MM.1S (cell line): ENCODE results near the gene CUL1.

Source experiments
- EZH2 ChIP-seq: fragments of 300-600 bp; sonication (generic); optimal IDR thresholded peaks from 2 replicates; pipeline ENCODE3; 2017; ENCODE audit warnings: low read depth, mild to moderate bottlenecking, antibody characterized with exemption, low read length, mixed read lengths
- EZH2phosphoT487 ChIP-seq: fragments of 300-600 bp; sonication (generic); IDR thresholded peaks from 2 replicates; pipeline ENCODE4 v1.6.1; 2018; ENCODE audit warnings: antibody characterized with exemption, low read length
- TF ChIP-seq, protein P1 (sequence below): fragments of 300-600 bp; sonication (generic); IDR thresholded peaks from 2 replicates; pipeline ENCODE4 v1.5.1; 2016; ENCODE audit warnings: antibody characterized with exemption, low read length, mixed read lengths

DNA sequence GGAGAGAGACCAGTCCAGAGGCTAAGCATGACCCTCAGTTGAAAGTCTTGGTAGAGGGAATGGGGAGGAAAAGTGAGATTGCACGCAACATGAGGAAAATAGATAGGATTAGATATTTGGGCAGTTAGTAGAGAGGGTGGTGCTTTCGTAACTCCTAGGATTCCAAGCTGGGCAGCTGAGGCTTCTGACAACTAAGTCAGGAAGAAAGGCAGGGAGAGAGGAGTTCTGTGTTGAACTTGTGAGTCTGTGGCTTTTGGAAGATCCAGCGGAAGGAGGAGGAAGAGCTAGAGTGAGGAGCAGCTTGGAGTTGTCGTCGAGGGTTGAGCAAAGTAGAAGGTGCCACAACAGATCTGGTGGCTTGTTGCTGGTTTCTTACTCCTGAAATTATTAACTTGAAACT is 21.8 kb downstream of the CUL1 start:
- TF ChIP-seq EZH2phosphoT487 (no peak), EZH2 (no peak)
- TF ChIP-seq, protein P1, sequence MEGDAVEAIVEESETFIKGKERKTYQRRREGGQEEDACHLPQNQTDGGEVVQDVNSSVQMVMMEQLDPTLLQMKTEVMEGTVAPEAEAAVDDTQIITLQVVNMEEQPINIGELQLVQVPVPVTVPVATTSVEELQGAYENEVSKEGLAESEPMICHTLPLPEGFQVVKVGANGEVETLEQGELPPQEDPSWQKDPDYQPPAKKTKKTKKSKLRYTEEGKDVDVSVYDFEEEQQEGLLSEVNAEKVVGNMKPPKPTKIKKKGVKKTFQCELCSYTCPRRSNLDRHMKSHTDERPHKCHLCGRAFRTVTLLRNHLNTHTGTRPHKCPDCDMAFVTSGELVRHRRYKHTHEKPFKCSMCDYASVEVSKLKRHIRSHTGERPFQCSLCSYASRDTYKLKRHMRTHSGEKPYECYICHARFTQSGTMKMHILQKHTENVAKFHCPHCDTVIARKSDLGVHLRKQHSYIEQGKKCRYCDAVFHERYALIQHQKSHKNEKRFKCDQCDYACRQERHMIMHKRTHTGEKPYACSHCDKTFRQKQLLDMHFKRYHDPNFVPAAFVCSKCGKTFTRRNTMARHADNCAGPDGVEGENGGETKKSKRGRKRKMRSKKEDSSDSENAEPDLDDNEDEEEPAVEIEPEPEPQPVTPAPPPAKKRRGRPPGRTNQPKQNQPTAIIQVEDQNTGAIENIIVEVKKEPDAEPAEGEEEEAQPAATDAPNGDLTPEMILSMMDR, result no peak
